EH (cell line): Measurements from ENCODE around the gene COG2.
"Not testable (repeated sequence)": the region's sequence is repeated elsewhere in the genome, so short reads cannot be mapped to it uniquely, and the experiment has no call there.

ENCODE experiments used
- DNase-seq: peaks from one replicate; pipeline ENCODE4 v3.0.0-alpha.2; 2015; ENCODE audit warnings: low read depth

COG2 gene

DNA sequence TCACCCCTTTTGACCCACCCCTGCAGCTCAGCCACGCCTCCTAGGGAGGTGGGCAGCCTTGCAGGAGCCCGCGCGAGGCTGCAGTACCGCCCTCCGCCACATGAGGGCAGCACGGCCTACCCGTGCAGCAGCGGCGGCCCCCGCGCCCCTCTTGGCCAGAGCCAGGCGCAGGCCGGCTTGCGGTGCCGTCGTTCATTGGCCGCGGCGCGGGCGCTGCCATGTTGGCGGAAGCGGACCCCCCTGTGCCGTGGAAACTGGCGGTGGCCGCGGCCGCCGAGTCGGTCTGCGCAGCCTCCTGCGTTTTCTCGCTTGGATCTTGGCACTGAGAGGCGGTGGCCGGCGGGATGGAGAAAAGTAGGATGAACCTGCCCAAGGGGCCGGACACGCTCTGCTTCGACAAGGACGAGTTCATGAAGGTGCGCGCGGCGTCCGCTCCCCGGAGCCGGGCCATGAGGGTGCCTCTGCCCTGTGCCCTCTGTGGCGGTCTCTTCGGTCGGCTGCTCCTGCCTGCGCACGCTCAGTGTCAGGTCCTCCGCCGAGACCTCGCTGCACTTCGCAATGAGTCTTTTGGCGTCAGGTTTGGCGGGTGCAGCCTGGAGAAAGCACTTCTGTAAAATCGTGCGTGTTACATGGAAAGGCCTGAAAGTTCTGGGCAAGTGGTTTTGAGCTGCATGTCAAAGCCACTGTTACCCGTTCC, at the start of gene COG2:
COG2 (plus strand) TSS at position 219 of the 697 bp plus-strand sequence; CDS start at position 345, 126 bp downstream.
- DNase-seq, result peak; percentile 92

DNA sequence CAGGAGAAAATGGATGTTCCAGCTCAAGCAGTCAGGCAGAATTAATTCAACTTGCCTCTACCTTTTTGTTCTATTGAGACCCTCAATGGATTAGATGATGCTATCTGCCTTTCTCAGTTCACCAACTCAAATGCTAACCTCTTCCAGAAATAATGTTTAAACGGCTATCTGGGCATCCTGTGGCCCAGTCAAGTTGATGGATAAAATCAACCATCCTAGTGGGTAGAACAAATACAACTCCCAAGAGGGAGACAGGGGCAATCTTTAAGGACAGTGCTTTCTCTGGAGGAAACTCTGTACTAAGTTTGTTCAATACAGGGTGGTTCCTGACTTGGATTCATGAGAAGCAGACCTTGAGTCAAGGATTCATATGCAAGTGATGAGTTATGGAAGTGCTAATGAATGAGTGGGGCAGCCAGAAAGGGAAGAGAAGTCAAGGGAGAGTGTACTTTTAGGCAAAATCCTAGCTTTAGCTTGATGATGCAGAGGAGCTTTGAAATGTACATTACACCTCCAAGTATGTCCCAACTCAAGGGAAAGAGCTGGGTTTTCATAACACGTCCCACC, 49.4 kb upstream of the COG2 start:
- no peak for DNase-seq

- no peak for DNase-seq
These were observed 48.0 kb upstream of the COG2 start for GRCh38 chr1:230594214-230594773.

DNA sequence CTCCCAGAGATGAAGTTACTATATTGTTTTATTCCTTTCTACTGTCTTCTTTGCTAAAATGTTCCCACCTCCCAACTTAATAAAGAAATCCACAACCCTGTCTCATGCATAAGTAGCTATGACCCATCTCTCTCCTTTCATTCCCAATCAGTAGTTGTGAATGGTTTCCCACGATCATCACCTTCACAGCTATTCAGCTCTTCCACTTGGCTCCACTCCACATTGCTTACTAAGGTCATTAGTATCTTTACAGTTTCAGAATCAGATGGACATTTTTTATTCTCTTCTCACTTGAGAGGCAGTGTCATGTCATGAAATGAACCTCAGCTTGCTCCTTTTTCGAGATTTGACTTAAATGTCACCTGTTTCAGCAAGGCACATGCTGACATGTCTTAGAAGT, 47.1 kb upstream of the COG2 start:
- no peak for DNase-seq

GRCh38 chr1:230596306-230596705, 46.0 kb upstream of the COG2 start:
- no peak for DNase-seq

DNA sequence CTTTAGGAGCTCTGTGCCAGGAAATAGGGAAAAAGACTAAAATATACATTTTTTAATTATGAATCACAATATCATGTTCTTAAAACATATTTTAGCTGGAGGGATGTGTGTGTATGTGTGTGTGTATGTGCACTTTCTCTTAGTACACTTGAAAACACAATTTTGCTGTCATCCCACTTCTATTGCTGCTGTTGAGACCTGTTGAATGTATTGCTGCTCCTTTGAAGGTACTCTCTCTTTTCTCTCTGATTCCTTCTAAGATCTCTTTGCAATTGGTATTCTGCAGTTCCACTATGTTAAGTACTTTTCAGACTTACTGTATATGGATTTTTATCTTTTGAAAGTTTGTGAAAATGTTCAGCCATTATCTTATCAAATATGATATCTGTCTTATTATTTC, 43.5 kb upstream of the COG2 start:
- no peak for DNase-seq

GRCh38 chr1:230599926-230600656, 42.2 kb upstream of the COG2 start:
- DNase-seq, result no peak

DNA sequence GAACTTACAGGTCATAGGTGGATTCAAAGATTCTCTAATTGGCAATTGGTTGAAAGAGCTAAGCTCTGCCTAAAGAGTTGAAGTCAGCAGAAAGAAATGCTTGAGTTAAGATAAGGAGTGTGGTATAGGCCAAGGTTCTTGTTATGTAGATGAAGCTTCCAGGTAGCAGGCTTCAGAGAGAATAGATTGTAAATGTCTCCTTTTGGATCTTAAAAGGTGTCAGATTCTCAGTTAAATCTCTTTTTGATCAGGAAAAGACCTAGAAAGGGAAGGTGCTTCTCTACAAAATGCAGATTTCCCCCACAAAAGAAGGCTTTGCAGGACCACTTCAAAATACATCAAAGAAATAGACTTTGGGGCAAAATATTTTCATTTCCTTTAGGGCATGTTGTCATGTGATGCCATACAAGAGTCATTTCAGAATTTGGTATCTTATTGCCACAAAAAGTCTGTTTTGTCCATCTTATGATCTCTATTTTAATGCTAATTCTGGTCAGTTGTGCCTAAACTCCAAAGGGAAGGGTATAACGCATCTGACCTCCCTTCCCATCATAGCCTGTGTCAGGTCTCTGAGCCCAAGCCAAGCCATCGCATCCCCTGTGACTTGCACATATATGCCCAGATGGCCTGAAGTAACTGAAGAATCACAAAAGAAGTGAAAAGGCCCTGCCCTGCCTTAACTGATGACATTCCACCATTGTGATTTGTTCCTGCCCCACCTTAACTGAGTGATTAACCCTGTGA, 41.5 kb upstream of the COG2 start:
- not testable (repeated sequence) for DNase-seq

- DNase-seq, result no peak
These were observed 33.1 kb upstream of the COG2 start for GRCh38 chr1:230609208-230609607.

DNA sequence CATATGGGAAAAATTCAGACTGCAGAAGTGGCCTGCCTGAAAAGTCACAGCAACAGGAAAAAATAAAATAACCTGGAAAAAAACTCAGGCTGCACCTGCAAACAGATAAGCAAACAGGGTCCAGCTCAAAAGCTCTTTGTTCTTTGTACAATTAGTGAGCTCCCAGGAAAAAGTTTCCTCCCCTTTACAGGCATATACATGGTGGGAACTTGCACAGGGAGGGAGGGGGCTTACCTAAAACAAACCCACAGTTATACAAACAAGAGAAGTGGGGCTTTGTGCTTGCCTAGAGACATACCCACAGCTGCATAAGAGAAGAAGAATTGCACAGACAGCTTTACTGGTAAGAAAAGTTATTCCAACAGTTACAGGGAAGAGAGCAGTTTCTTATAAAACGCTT, 31.7 kb upstream of the COG2 start:
- no peak for DNase-seq

GRCh38 chr1:230611128-230611877, 31.0 kb upstream of the COG2 start:
- DNase-seq, result no peak

DNA sequence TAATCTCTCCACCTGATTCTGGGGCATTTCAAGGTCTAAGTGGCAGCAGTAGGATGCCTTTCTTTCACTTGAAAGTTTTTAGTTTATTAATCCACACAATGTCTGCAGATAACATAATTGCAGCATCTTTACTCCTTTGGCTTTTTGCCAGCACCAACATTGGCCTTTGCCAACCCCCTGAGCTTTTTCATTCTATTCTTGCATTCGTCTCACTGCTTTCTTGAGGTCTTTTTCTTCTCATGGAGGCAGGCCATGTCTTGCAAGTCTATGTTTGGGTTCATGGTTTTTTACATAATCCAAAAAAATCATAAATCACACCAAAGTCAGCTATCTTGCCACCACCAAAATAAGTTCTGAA, 30.4 kb upstream of the COG2 start:
- no peak for DNase-seq

DNA sequence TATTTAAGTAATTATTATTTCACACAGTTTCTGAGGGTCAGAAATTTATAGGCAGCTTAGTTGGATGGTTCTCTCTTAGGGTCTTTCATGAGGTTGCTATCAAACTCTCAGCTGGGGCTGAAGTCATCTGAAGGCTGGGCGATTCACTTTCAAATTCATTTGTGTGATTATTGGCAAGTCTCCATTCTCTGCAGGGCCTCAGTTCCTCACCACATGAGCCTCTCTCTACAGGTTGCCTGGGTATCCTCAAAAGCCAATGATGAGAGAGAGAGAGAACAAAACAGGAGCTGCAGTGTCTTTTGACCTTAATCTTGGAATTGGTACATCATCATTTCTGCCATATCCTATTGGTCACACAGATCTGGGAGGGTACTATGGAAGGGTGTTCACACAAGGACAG, 29.6 kb upstream of the COG2 start:
- DNase-seq, result no peak

DNA sequence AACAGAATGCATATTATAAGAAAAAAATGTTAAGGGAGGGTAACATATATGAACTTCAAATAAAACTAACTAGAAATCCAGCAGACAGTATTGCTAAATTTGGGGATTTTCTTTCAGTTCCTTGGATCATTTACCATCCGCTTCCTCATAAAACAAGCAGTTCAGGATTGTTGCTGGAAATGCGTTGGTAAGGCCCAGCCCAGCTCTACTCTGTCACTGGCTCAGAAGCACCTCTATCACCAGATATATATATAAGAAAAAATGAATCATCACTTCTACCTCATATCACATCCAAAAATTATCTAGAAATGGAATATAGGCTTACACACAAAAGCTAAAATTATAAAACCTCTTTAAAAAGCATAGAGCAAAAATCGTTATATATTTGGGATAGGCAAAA, 28.2 kb upstream of the COG2 start:
- no peak for DNase-seq

DNA sequence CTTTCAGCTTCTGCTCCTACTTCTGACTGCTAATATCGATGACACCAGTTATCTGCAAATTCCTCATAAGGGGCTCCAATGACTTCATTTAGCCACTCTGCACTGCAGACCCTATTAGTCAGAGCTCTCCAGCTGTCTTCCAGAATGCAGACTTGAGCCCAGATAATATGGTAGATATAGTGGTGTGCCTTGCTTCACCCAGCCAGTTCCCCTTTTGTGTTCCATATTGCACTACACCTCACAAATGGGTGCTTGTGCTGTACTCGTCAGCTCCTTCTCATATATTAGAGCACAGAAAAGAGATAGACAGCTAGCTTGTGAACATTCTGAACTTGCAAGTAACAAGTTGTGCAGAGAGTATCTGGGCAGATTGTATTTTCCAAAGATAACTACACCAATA, 23.7 kb upstream of the COG2 start:
- DNase-seq, result no peak

- no peak for DNase-seq
These were observed 21.5 kb upstream of the COG2 start for GRCh38 chr1:230620649-230621323.

GRCh38 chr1:230621324-230622030, 20.8 kb upstream of the COG2 start:
- no peak for DNase-seq

- no peak for DNase-seq
These were observed 20.1 kb upstream of the COG2 start for GRCh38 chr1:230622151-230622550.

DNA sequence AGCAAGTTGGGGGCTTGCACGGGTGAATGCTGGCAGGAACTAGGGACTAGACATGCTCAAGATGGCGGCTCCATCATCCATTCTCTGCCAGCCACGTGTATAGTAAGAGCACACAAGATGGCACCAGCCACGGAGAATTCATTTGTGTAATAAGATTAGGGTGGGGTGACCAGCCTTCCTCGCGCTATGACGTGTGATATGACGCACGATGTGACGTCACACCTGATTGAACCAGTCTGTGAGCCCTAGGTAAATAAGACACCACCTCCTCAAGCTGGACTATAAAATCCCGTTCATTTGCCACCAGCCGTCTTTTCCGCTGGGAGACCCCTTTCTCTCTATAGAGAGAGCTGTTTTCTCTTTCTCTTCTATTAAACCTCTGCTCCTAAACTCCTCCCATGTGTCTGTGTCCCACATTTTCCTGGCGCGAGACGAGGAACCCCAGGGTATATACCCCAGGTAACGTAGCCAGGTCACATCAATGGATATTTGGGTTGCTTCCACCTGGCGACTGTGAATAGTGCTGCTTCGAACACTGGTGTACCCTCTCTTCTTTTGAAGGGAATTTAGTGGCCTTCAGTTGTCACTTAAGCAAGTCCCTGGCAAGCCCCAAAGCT, 18.1 kb upstream of the COG2 start:
- no peak for DNase-seq

GRCh38 chr1:230626232-230626631, 16.0 kb upstream of the COG2 start:
- DNase-seq, result no peak
